Measurements from ENCODE around the gene NPR3. TPM values are rescaled to one million over a fixed set of nuclear protein-coding genes. Genes with fewer than 3 reads are reported as not detected.

The NPR3 gene
- total RNA-seq, 4 donors from 2014 or later = 7.9 to 31.3 (median 13.0) TPM

DNA sequence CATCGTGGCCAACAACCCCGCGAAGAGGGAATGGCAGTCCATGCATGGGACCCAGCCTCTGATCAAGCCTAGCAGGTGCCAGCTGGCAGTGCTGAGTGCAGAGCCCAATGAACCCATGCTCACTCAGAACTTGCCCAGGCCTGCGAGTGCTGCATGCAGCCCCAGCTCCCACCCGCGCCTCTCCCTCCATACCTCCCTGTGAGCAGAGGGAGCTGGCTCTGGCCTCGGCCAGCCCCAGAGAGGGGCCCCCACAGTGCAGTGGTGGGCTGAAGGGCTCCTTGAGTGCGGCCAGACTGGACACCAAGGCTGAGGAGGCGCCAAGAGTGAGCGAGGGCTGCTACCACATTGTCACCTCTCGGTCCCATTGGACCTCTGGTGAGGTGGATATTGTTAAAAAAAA lies 32.6 kb upstream of the NPR3 start:
- DNase-seq = no peak
- H3K27ac ChIP-seq = no peak overlapping the region
- no peak overlapping the region for H3K4me3 ChIP-seq
- H3K4me1 ChIP-seq = peaks cover under 1 to 26% (median 4%) of the 10 kb centered on the region in 3 donors
- no peaks in the 10 kb centered on the region for H3K27me3 ChIP-seq
- no peak for TF ChIP-seq POLR2A (IDR thresholded peaks at IDR 0.05)
- TF ChIP-seq, protein P1, sequence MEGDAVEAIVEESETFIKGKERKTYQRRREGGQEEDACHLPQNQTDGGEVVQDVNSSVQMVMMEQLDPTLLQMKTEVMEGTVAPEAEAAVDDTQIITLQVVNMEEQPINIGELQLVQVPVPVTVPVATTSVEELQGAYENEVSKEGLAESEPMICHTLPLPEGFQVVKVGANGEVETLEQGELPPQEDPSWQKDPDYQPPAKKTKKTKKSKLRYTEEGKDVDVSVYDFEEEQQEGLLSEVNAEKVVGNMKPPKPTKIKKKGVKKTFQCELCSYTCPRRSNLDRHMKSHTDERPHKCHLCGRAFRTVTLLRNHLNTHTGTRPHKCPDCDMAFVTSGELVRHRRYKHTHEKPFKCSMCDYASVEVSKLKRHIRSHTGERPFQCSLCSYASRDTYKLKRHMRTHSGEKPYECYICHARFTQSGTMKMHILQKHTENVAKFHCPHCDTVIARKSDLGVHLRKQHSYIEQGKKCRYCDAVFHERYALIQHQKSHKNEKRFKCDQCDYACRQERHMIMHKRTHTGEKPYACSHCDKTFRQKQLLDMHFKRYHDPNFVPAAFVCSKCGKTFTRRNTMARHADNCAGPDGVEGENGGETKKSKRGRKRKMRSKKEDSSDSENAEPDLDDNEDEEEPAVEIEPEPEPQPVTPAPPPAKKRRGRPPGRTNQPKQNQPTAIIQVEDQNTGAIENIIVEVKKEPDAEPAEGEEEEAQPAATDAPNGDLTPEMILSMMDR (IDR thresholded peaks at IDR 0.05) = no peak
- no peaks in the 10 kb centered on the region for H3K9me3 ChIP-seq
- intact Hi-C loops (cut with DNase I) = no loop called here
- H3K36me3 ChIP-seq = no peaks in the 10 kb centered on the region
- WGBS, 2 donors = 86 to 94% methylated on average over 4 to 5 of the region's 11 CpGs

DNA sequence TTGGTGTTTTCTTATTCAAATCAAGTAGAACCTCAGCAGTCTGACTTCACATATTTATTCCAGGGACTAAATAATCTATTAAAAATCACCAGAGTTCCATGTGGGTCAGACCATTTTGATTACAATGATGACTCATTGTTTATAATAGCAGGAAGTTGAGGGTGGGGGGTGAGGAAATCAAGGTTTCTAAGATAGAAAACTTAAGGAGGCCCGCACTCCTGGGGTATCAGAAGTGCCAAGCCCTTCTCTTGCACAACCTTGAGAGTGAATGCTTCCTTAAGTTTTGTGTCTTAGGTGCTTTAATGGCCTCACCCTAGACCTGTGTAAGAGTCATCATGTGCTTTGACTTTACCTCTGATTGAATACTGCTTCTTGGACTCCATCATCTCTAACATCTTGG lies 31.9 kb upstream of the NPR3 start:
- DNase-seq = no peak

DNA sequence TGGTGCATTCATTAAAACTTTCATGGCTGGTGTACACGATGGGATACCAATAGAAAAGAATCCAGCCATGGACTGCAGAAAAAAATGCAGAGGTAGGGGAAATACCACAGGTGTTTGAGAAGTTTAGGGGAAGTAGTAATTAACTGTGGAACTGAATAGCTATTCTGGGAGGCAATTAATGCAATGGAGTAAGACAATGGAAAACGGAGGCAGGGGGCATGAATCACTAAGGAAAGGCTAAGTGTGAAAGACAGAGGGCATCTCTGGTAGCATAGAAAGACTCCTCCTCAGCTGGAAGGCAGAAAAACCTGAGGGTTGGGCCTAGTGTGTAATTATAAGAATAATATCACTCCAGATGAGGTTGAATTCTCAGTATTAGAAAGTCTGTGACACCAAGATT lies 30.9 kb upstream of the NPR3 start:
- TF ChIP-seq POLR2A (IDR thresholded peaks at IDR 0.05) = no peak
- TF ChIP-seq, protein P1 (IDR thresholded peaks at IDR 0.05) = no peak
- Histone ChIP-seq H3K27ac (no peak overlapping the region), H3K4me3 (no peak overlapping the region), H3K36me3 (no peaks in the 10 kb centered on the region), H3K4me1 (peaks cover 0 to 18% (median 0%) of the 10 kb centered on the region in 3 donors), H3K27me3 (no peaks in the 10 kb centered on the region), H3K9me3 (peaks cover 0 to 13% (median 9%) of the 10 kb centered on the region in 3 donors)
- intact Hi-C loops (cut with DNase I) = no loop called here
- DNase-seq = no peak
- 64 to 73% methylated on average over 2 of the region's 2 CpGs for WGBS, 2 donors

More for the DNA sequence above, 31.9 kb upstream of the NPR3 start:
- peaks cover 0 to 20% (median 0%) of the 10 kb centered on the region in 3 donors for H3K4me1 ChIP-seq
- peaks cover 0 to 5% (median 4%) of the 10 kb centered on the region in 3 donors for H3K9me3 ChIP-seq
- intact Hi-C loops (cut with DNase I) = no loop called here
- no peak overlapping the region for H3K27ac ChIP-seq
- H3K4me3 ChIP-seq = no peak overlapping the region
- TF ChIP-seq POLR2A (IDR thresholded peaks at IDR 0.05) = no peak
- TF ChIP-seq, protein P1 (IDR thresholded peaks at IDR 0.05) = no peak
- 40 to 47% methylated on average over 1 of the region's 1 CpG for WGBS, 2 donors
- H3K36me3 ChIP-seq = no peaks in the 10 kb centered on the region
- no peaks in the 10 kb centered on the region for H3K27me3 ChIP-seq

DNA sequence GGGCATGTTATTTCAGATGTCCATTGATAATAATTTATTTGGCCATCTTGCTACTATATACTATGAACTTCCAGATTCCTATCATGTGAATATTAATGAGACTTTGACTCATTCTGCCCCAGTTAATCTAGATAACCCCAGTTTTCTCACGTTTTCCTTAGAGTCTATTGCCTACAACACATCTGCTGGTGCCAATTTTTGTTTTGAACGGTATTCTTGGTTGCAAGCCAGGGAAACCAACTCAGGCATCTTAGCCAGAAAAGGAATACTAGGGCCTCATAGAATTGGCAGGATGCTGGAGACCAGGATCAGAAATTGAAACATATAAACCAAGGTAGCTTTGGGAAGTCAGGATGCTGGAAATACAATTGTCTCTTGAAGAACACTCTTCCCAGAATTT lies 28.0 kb upstream of the NPR3 start:
- DNase-seq = no peak
- intact Hi-C loops (cut with DNase I) = no loop called here

DNA sequence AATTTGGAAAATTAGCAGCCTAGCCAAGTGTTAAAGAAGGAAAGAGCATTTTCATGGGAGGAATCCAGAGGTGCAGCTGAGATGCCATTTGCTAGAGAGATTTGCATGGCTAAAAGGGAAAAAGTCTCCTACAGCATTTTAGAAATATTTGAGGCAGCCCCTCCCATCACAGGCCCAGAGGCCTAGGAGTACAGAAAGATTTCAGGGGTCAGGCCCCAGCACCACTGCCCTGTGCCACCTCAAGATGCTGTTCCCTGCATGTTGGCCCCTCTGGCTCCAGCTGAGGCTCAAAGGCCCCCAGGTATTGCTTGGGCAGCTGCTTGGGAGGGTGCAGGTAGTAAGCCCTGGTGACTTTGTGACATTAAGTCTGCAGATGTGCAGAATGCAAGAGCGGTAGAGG lies 26.9 kb upstream of the NPR3 start:
- Histone ChIP-seq H3K27me3 (no peaks in the 10 kb centered on the region), H3K36me3 (no peaks in the 10 kb centered on the region), H3K4me1 (peaks cover 0 to 23% (median 0%) of the 10 kb centered on the region in 3 donors), H3K4me3 (no peak overlapping the region), H3K27ac (no peak overlapping the region), H3K9me3 (peaks cover 0 to 13% (median 9%) of the 10 kb centered on the region in 3 donors)
- TF ChIP-seq POLR2A (IDR thresholded peaks at IDR 0.05) = no peak
- TF ChIP-seq, protein P1 (IDR thresholded peaks at IDR 0.05) = no peak
- intact Hi-C loops (cut with DNase I) = no loop called here
- no peak for DNase-seq
- 100% methylated on average over 1 of the region's 1 CpG for WGBS, 2 donors

More for the DNA sequence above, 28.0 kb upstream of the NPR3 start:
- Histone ChIP-seq H3K9me3 (peaks cover 0 to 13% (median 9%) of the 10 kb centered on the region in 3 donors), H3K4me3 (no peak overlapping the region), H3K27ac (no peak overlapping the region), H3K27me3 (no peaks in the 10 kb centered on the region), H3K36me3 (no peaks in the 10 kb centered on the region), H3K4me1 (peaks cover 0 to 24% (median 0%) of the 10 kb centered on the region in 3 donors)
- TF ChIP-seq, protein P1 (IDR thresholded peaks at IDR 0.05) = no peak
- no peak for TF ChIP-seq POLR2A (IDR thresholded peaks at IDR 0.05)
- 15 to 17% methylated on average over 2 of the region's 2 CpGs for WGBS, 2 donors
